GM19239 (cell line): ENCODE results near the gene SSR1.
"Not testable (repeated sequence)": the region's sequence is repeated elsewhere in the genome, so short reads cannot be mapped to it uniquely, and the experiment has no call there.

Experiments used
- DNase-seq: peaks from one replicate; pipeline ENCODE4 v3.0.0; 2011; ENCODE audit warnings: low spot score; ENCODE audit not compliant: insufficient read length
- FAIRE-seq: peaks from 2 replicates; lab custom pipeline; 2011; peaks lifted over from hg19 to GRCh38; lab: Jason Lieb, UNC

Gene SSR1

GRCh38 chr6:7321866-7322265 is 8.9 kb upstream of the SSR1 start:
- DNase-seq: not testable (repeated sequence)

GRCh38 chr6:7319406-7319805 is 6.4 kb upstream of the SSR1 start:
- DNase-seq, FAIRE-seq: not testable (repeated sequence)

More at GRCh38 chr6:7321866-7322265, 8.9 kb upstream of the SSR1 start:
- not testable (repeated sequence) for FAIRE-seq

GRCh38 chr6:7317538-7317937 is 4.5 kb upstream of the SSR1 start:
- FAIRE-seq (no peak), DNase-seq (no peak)

GRCh38 chr6:7316658-7317533 is 3.9 kb upstream of the SSR1 start:
- FAIRE-seq: no peak

GRCh38 chr6:7315948-7316365 is 3.0 kb upstream of the SSR1 start:
- no peak for FAIRE-seq

More at GRCh38 chr6:7316658-7317533, 3.9 kb upstream of the SSR1 start:
- no peak for DNase-seq

GRCh38 chr6:7315087-7315947 is 2.3 kb upstream of the SSR1 start:
- not testable (repeated sequence) for DNase-seq

More at GRCh38 chr6:7315948-7316365, 3.0 kb upstream of the SSR1 start:
- DNase-seq: no peak

GRCh38 chr6:7314414-7314813 is 1.4 kb upstream of the SSR1 start:
- FAIRE-seq: no peak
- no peak for DNase-seq

More at GRCh38 chr6:7315087-7315947, 2.3 kb upstream of the SSR1 start:
- FAIRE-seq: not testable (repeated sequence)

- FAIRE-seq (no peak), DNase-seq (no peak)
Observed at GRCh38 chr6:7313505-7314165, 636 bp upstream of the SSR1 start.

- FAIRE-seq (peak; percentile 77), DNase-seq (peak; percentile 28)
Observed at GRCh38 chr6:7311917-7312615, 933 bp downstream of the SSR1 start.

- DNase-seq (no peak), FAIRE-seq (peak; percentile 37)
Observed at GRCh38 chr6:7311176-7311575, 1.8 kb downstream of the SSR1 start.

GRCh38 chr6:7309050-7309449 is 3.9 kb downstream of the SSR1 start:
- DNase-seq (no peak), FAIRE-seq (no peak)

GRCh38 chr6:7307533-7307932 is 5.5 kb downstream of the SSR1 start:
- FAIRE-seq: no peak

GRCh38 chr6:7304821-7305220 is 8.2 kb downstream of the SSR1 start:
- no peak for FAIRE-seq

More at GRCh38 chr6:7307533-7307932, 5.5 kb downstream of the SSR1 start:
- no peak for DNase-seq

GRCh38 chr6:7301702-7302101 is 11.3 kb downstream of the SSR1 start:
- DNase-seq (no peak), FAIRE-seq (no peak)

More at GRCh38 chr6:7304821-7305220, 8.2 kb downstream of the SSR1 start:
- no peak for DNase-seq

GRCh38 chr6:7300926-7301325 is 12.1 kb downstream of the SSR1 start:
- FAIRE-seq: no peak
- no peak for DNase-seq

- DNase-seq: no peak
- no peak for FAIRE-seq
Observed at GRCh38 chr6:7298113-7298512, 14.9 kb downstream of the SSR1 start.

- FAIRE-seq: no peak
Observed at GRCh38 chr6:7296602-7297001, 16.4 kb downstream of the SSR1 start.

GRCh38 chr6:7295916-7296315 is 17.1 kb downstream of the SSR1 start:
- FAIRE-seq: no peak
- no peak for DNase-seq

More at GRCh38 chr6:7296602-7297001, 16.4 kb downstream of the SSR1 start:
- no peak for DNase-seq

GRCh38 chr6:7292596-7293255 is 20.3 kb downstream of the SSR1 start:
- no peak for FAIRE-seq
- DNase-seq: no peak
